ENCODE measurements around the gene RAP1GAP2. TPM values are rescaled to one million over a fixed set of nuclear protein-coding genes. Genes with fewer than 3 reads are reported as not detected.

RAP1GAP2 gene
- total RNA-seq = 10 to 100 TPM in 5 of 6 donors, 1 to 10 TPM in 1; 6.3 to 19.4 (median 13.6) TPM

GRCh38 chr17:2796164-2797125, at the start of gene RAP1GAP2:
RAP1GAP2 (plus strand) TSS chr17:2796438; CDS start chr17:2796528, 90 bp downstream.
- no peaks in the 10 kb centered on the region for H3K9me3 ChIP-seq
- TF ChIP-seq POLR2AphosphoS5 (IDR thresholded peaks at IDR 0.05) (peak in 1 of 2 donors; percentile 22), CTCF (IDR thresholded peaks at IDR 0.05) (peak in 1 of 6 experiments; percentile 9), EP300 (IDR thresholded peaks at IDR 0.05) (no peak)
- DNase-seq (peak; percentile 87 to 89), ATAC-seq (ENCODE audit: low FRiP score in 2 of 2) (peak; percentile 85 to 89)
- peaks cover 0 to 13% (median 8%) of the 10 kb centered on the region in 4 donors for H3K4me1 ChIP-seq
- no peaks in the 10 kb centered on the region for H3K27me3 ChIP-seq
- peak within 1 kb of the TSS in 3 of 4 donors; percentile 35 to 51 (median 44) for H3K4me3 ChIP-seq
- H3K27ac ChIP-seq = peak within 1 kb of the TSS in 3 of 4 donors; percentile 24 to 72 (median 61)
- H3K36me3 ChIP-seq = no peaks in the 10 kb centered on the region
- WGBS, 2 donors = 52 to 81% methylated on average over 14 to 28 of the region's 39 CpGs

GRCh38 chr17:2749058-2749783, 47.0 kb upstream of the RAP1GAP2 start, which contains the start of gene CCDC92B:
CCDC92B (minus strand) TSS chr17:2749652; CDS start chr17:2735145, 14,507 bp downstream.
- ATAC-seq (ENCODE audit: low FRiP score in 2 of 2) (no peak), DNase-seq (peak in 1 of 2 donors; percentile 75)
- 10 to 20% methylated on average over 1 to 10 of the region's 76 CpGs for WGBS, 2 donors
- H3K27me3 ChIP-seq = peaks cover 0 to 17% (median 5%) of the 10 kb centered on the region in 4 donors
- no peaks in the 10 kb centered on the region for H3K36me3 ChIP-seq
- H3K4me1 ChIP-seq = peaks cover 0 to 13% (median 6%) of the 10 kb centered on the region in 4 donors
- no peak within 1 kb of the TSS for H3K27ac ChIP-seq
- no peaks in the 10 kb centered on the region for H3K9me3 ChIP-seq
- H3K4me3 ChIP-seq = peak within 1 kb of the TSS in 2 of 4 donors; percentile 12 to 20
- TF ChIP-seq POLR2AphosphoS5 (IDR thresholded peaks at IDR 0.05) (no peak), CTCF (IDR thresholded peaks at IDR 0.05) (no peak), POLR2A (IDR thresholded peaks at IDR 0.05) (no peak), EP300 (IDR thresholded peaks at IDR 0.05) (no peak)

GRCh38 chr17:2749784-2750181, 46.5 kb upstream of the RAP1GAP2 start:
- TF ChIP-seq CTCF (IDR thresholded peaks at IDR 0.05) = no peak
- no peak for TF ChIP-seq POLR2AphosphoS5 (IDR thresholded peaks at IDR 0.05)
- no peak for TF ChIP-seq EP300 (IDR thresholded peaks at IDR 0.05)
- TF ChIP-seq POLR2A (IDR thresholded peaks at IDR 0.05) = no peak
- ATAC-seq (ENCODE audit: low FRiP score in 2 of 2) (peak; percentile 89 to 97), DNase-seq (peak; percentile 52 to 96)
- H3K9me3 ChIP-seq = no peaks in the 10 kb centered on the region
- H3K27ac ChIP-seq = no peak overlapping the region
- H3K4me1 ChIP-seq = peaks cover 0 to 13% (median 6%) of the 10 kb centered on the region in 4 donors
- no peaks in the 10 kb centered on the region for H3K36me3 ChIP-seq
- H3K27me3 ChIP-seq = peaks cover 0 to 17% (median 5%) of the 10 kb centered on the region in 4 donors
- WGBS, 2 donors = 6 to 7% methylated on average over 7 to 25 of the region's 35 CpGs
- H3K4me3 ChIP-seq = peak overlapping the region in 2 of 4 donors; percentile 12 to 20

- DNase-seq (no peak), ATAC-seq (ENCODE audit: low FRiP score in 2 of 2) (no peak)
- Histone ChIP-seq H3K36me3 (no peaks in the 10 kb centered on the region), H3K9me3 (no peaks in the 10 kb centered on the region), H3K4me1 (peaks cover 3 to 20% (median 10%) of the 10 kb centered on the region in 4 donors), H3K27ac (no peak overlapping the region), H3K4me3 (no peak overlapping the region), H3K27me3 (peaks cover under 1 to 25% (median 9%) of the 10 kb centered on the region in 4 donors)
- 58 to 88% methylated on average over 2 of the region's 2 CpGs for WGBS, 2 donors
- no peak for TF ChIP-seq EP300 (IDR thresholded peaks at IDR 0.05)
- no peak for TF ChIP-seq POLR2A (IDR thresholded peaks at IDR 0.05)
- no peak for TF ChIP-seq POLR2AphosphoS5 (IDR thresholded peaks at IDR 0.05)
- TF ChIP-seq CTCF (IDR thresholded peaks at IDR 0.05) = no peak
Measured at GRCh38 chr17:2750721-2751120, 45.5 kb upstream of the RAP1GAP2 start.
